ENCODE measurements around the gene MATCAP1.

DNA sequence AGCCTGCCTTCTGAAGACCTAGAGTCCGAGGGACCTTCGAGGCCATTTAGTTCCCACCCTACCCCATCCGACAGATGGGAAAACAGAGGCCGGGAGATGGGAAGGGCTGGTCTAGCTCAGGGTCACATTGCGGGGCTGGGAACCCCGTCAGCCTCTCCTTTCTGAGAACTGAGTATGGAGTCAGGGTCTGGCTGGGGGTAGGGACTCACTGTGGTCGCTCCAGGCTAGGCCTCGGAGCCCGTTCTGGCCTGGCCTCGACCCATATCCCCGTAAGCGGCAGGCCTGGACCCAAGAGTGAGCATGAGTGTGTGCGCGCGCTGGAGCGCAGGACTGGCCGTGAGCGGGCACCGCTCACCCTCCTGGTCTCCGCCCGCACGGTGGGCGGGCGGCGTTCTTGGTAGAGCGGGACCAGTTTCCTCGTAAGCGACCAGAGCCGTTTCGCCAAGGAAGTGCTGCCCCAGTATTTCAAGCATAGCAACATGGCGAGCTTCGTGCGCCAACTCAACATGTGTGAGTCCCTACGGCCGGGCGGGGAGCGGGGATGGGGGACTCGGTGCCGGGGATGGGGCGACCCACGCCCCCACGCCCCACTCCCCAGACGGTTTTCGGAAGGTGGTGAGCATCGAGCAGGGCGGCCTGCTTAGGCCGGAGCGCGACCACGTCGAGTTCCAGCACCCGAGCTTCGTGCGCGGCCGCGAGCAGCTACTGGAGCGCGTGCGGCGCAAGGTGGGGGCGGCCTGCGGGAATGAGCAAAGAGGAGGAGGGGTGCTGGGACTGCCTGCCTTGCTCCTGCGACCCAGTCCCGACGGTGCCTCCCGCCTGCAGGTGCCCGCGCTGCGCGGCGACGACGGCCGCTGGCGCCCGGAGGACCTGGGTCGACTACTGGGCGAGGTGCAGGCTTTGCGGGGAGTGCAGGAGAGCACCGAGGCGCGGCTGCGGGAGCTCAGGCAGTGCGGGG, 18.4 kb downstream of the MATCAP1 start:
- TF ChIP-seq, protein P1, sequence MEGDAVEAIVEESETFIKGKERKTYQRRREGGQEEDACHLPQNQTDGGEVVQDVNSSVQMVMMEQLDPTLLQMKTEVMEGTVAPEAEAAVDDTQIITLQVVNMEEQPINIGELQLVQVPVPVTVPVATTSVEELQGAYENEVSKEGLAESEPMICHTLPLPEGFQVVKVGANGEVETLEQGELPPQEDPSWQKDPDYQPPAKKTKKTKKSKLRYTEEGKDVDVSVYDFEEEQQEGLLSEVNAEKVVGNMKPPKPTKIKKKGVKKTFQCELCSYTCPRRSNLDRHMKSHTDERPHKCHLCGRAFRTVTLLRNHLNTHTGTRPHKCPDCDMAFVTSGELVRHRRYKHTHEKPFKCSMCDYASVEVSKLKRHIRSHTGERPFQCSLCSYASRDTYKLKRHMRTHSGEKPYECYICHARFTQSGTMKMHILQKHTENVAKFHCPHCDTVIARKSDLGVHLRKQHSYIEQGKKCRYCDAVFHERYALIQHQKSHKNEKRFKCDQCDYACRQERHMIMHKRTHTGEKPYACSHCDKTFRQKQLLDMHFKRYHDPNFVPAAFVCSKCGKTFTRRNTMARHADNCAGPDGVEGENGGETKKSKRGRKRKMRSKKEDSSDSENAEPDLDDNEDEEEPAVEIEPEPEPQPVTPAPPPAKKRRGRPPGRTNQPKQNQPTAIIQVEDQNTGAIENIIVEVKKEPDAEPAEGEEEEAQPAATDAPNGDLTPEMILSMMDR (IDR thresholded peaks at IDR 0.05 in 4 of 5, conservative IDR thresholded peaks at IDR 0.05 in 1 of 5): no peak
- no peak for TF ChIP-seq POLR2A (IDR thresholded peaks at IDR 0.05)

Data from gastrocnemius medialis (tissue), 4 donors.